GM12878 (cell line): ENCODE data around the gene ZER1. TPM values are rescaled to one million over a fixed set of nuclear protein-coding genes. Genes with fewer than 3 reads are reported as not detected.
A peak's percentile ranks its signal among the peaks of the same experiment; 100 is the strongest.

Source experiments
- ATAC-seq: fragments of 200-7000 bp; cut with Tn5 transposase; 3 replicates; pipeline ENCODE4 v1.9.1; 2020; ENCODE audit warnings: mild to moderate bottlenecking, moderate library complexity
- BruUV-seq: library from RNA; stranded (reverse); fragments of 400-500 nt; replicated peaks from 2 replicates; lab custom pipeline; 2021; lab: Mats Ljungman, UMichigan
- CTCF ChIA-PET: fragments of 300-600 bp; sonication (Branson Sonifier 250); formaldehyde crosslinking; extraction: SDS; loops from one replicate; lab custom pipeline; 2021; ENCODE audit warnings: inconsistent platforms; lab: Yijun Ruan, JAX
- POLR2A ChIA-PET: fragments of 350-600 bp; formaldehyde crosslinking; extraction: SDS; loops from one replicate; lab custom pipeline; 2021; ENCODE audit warnings: inconsistent platforms; lab: Charles Lee
- RAD21 ChIA-PET: fragments of 300-600 bp; sonication (Branson Sonifier 250); formaldehyde crosslinking; loops from one replicate; lab custom pipeline; 2023; ENCODE audit warnings: antibody characterized with exemption; ENCODE audit not compliant: unreplicated experiment; lab: Charles Lee
- SMC1A ChIA-PET: fragments of 300-600 bp; sonication (Branson Sonifier 250); formaldehyde crosslinking; loops from one replicate; lab custom pipeline; 2023; ENCODE audit not compliant: unreplicated experiment, uncharacterized antibody; lab: Charles Lee
- DNase-seq: peaks from one replicate; pipeline ENCODE4 v3.0.0-alpha.2; 2011; ENCODE audit warnings: low read depth, low spot score
- FAIRE-seq: peaks from 3 replicates; lab custom pipeline; 2011; peaks lifted over from hg19 to GRCh38; lab: Jason Lieb, UNC
- H2AFZ ChIP-seq: 2 replicates; pipeline ENCODE4 v1.6.0; 2011; ENCODE audit warnings: low read depth, low read length, control low read depth; ENCODE audit not compliant: control insufficient read depth
- H3K27ac ChIP-seq: 2 replicates; pipeline ENCODE4 v1.5.1; 2011; ENCODE audit warnings: control low read depth; ENCODE audit not compliant: control insufficient read depth, insufficient read depth
- H3K27me3 ChIP-seq, 2 experiments: replicated peaks in 1 of 2; 2 replicates each; pipeline versions ENCODE4 v1.6.0 to v1.6.1; 2011; ENCODE audit warnings: low read length in 1 of 2; ENCODE audit not compliant: control insufficient read depth in 2 of 2, insufficient read depth in 2 of 2
- H3K36me3 ChIP-seq, 2 experiments: 2 replicates each; pipeline ENCODE4 v1.5.1; 2011; ENCODE audit warnings: low read length in 1 of 2; ENCODE audit not compliant: control insufficient read depth in 2 of 2, insufficient read depth in 2 of 2
- H3K4me1 ChIP-seq: 2 replicates; pipeline ENCODE4 v1.6.1; 2011; ENCODE audit warnings: mild to moderate bottlenecking, low read length, moderate library complexity, mixed read lengths; ENCODE audit not compliant: control insufficient read depth, insufficient read depth
- H3K4me2 ChIP-seq: 2 replicates; pipeline ENCODE4 v1.6.0; 2011; ENCODE audit warnings: control low read depth; ENCODE audit not compliant: control insufficient read depth, insufficient read depth
- H3K4me3 ChIP-seq: fragments of 200-600 bp; sonication (generic); 2 replicates; pipeline ENCODE4 v1.5.1; 2016
- H3K79me2 ChIP-seq: 2 replicates; pipeline ENCODE4 v1.6.0; 2011; ENCODE audit warnings: low read length; ENCODE audit not compliant: control insufficient read depth, insufficient read depth
- H3K9ac ChIP-seq: 2 replicates; pipeline ENCODE4 v1.8.0; 2011; ENCODE audit warnings: low read length, control low read depth, mixed read lengths; ENCODE audit not compliant: control insufficient read depth, insufficient read depth
- H3K9me3 ChIP-seq: replicated peaks from 3 replicates; pipeline ENCODE4 v1.5.1; 2011; ENCODE audit warnings: mild to moderate bottlenecking, low read length; ENCODE audit not compliant: control insufficient read depth, insufficient read depth
- H4K20me1 ChIP-seq: 2 replicates; pipeline ENCODE4 v1.6.0; 2011; ENCODE audit not compliant: control insufficient read depth, insufficient read depth
- ATF7 ChIP-seq: fragments of 450-650 bp; IDR thresholded peaks from 2 replicates; pipeline ENCODE4 v1.6.1; 2016; ENCODE audit warnings: low read depth, mild to moderate bottlenecking
- FOS ChIP-seq: IDR thresholded peaks from 3 replicates; pipeline ENCODE4 v1.6.1; 2011; ENCODE audit warnings: borderline replicate concordance; ENCODE audit not compliant: insufficient read length; ENCODE audit errors: extremely low read depth
- NR2C1 ChIP-seq: fragments of 450-650 bp; IDR thresholded peaks from 2 replicates; pipeline ENCODE4 v1.6.1; 2017; ENCODE audit warnings: antibody characterized with exemption, mild to moderate bottlenecking, moderate library complexity
- RAD21 ChIP-seq: IDR thresholded peaks from 2 replicates; pipeline ENCODE4 v1.6.1; 2011; ENCODE audit warnings: mild to moderate bottlenecking, low read depth, low read length, moderate library complexity; ENCODE audit not compliant: insufficient read depth
- RBBP5 ChIP-seq: fragments of 200-600 bp; sonication (generic); conservative IDR thresholded peaks from 2 replicates; pipeline ENCODE4 v1.6.1; 2016
- SMC3 ChIP-seq: IDR thresholded peaks from 2 replicates; pipeline ENCODE4 v1.6.1; 2011; ENCODE audit warnings: low read length, improper control_type of control experiment, borderline replicate concordance
- YY1 ChIP-seq: IDR thresholded peaks from 2 replicates; pipeline ENCODE4 v1.6.1; 2011; ENCODE audit warnings: low read depth, mild to moderate bottlenecking, low read length
- WGBS: methylation state at CpG from one replicate; pipeline ENCODE4 v1.1.6; 2016; ENCODE audit warnings: low lambda C conversion rate; ENCODE audit not compliant: insufficient replicate concordance, insufficient coverage; ENCODE audit errors: missing lambda C conversion rate; 5-methylcytosine and 5-hydroxymethylcytosine counted together
- in situ Hi-C: fragments of 300-500 bp; cut with MboI; formaldehyde crosslinking; loops from 9 replicates; pipeline ENCODE4 v1.14.3; 2018; ENCODE audit warnings: mixed read lengths
- intact Hi-C: fragments of 100-400 bp; cut with micrococcal nuclease; formaldehyde crosslinking; loops from one replicate; pipeline ENCODE4 v1.14.2; 2022; ENCODE audit not compliant: unreplicated experiment
- polyA plus RNA-seq, 11 experiments: library from polyadenylated mRNA; depleted of rRNA in 4 of 11; unstranded in 6 of 11; stranded (reverse) in 5 of 11; fragments of >200 nt; fragmentation: Nextera tagmentation in 4 of 11; fragmentation: Illumina TruSeq in 1 of 11; extraction: Ambion mirVana in 4 of 11; extraction: Trizol in 1 of 11; gene quantifications; 1 replicate in 1 of 11; 2 replicates in 10 of 11; pipeline versions ENCODE4 v1.2.1 to v1.2.3, GENCODE V29; 2011 to 2016; ENCODE audit warnings: inconsistent platforms in 2 of 11, missing spikeins in 2 of 11, low read depth in 1 of 11
- total RNA-seq, 4 experiments: library from RNA; depleted of rRNA in 3 of 4; stranded (reverse); fragments of >200 nt in 3 of 4; fragmentation: Illumina TruSeq in 1 of 4; extraction: Trizol in 1 of 4; gene quantifications; 2 replicates each; pipeline versions ENCODE4 v1.2.1 to v1.2.3, GENCODE V29; 2013 to 2021
- TF ChIP-seq, protein P1 (sequence below), 3 experiments: IDR thresholded peaks in 2 of 3; conservative IDR thresholded peaks in 1 of 3; 2 replicates each; pipeline ENCODE4 v1.5.1; 2011; ENCODE audit warnings: low read depth in 3 of 3, low read length in 3 of 3, mild to moderate bottlenecking in 3 of 3, control low read depth in 2 of 3, moderate library complexity in 2 of 3, inconsistent platforms in 1 of 3, mixed read lengths in 1 of 3; ENCODE audit not compliant: control insufficient read depth in 2 of 3, insufficient read depth in 1 of 3; ENCODE audit errors: extremely low read depth in 1 of 3

Gene ZER1
- total and polyA plus RNA-seq, 10 of the 15 experiments (the other 5 are each of a cell fraction or from before 2014, with no cell fraction given), result 0.32 to 16.9 (median 7.9) TPM

DNA sequence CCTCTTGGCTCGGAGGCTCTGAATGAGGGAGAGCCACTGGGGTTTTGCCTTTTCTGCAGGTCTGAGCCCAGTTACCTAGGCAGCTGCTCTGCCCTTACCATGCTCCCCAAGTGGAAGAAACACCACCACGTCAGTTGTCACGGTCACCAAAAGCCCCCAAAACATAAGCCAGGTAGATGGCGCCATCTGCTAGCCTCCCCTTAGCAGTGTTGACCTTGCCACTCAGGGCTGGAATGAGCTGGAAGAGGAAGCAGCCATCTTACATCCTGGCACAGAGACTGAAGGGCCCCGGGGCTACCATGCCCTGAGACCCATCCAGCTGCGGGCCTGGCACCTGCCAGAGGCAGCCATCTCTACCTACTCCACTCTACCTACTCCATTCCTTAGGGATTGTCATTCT lies 7.4 kb downstream of the ZER1 start:
- DNase-seq (no peak), FAIRE-seq (no peak), ATAC-seq (peak; percentile 78)
- H3K79me2 ChIP-seq, result no peaks in the 10 kb centered on the region
- H2AFZ ChIP-seq, result no peak overlapping the region
- 79% methylated on average over 6 of the region's 6 CpGs for WGBS
- no peak overlapping the region for H3K9ac ChIP-seq
- ChIA-PET POLR2A (interaction anchor here (0.5 to 1.3 kb wide), 5 partner anchors 41 to 274 kb away, joined by 4 to 7 read pairs (median 4); partner anchors contain the start of genes ENDOG and ZDHHC12), SMC1A (interaction anchor here (0.6 to 1.8 kb wide), 3 partner anchors 24 to 54 kb away, joined by 3 to 7 read pairs (median 4); partner anchors contain the start of gene ENDOG), RAD21 (interaction anchor here (0.7 to 2.9 kb wide), 6 partner anchors 24 to 402 kb away, joined by 3 to 11 read pairs (median 4); partner anchors contain the start of genes ENDOG, SPOUT1 and ZDHHC12), CTCF (interaction anchor here (0.7 to 2.0 kb wide), 4 partner anchors 52 to 119 kb away, joined by 3 to 6 read pairs (median 4); partner anchors contain the start of gene ENDOG)
- no peak overlapping the region for H3K27ac ChIP-seq
- no peaks in the 10 kb centered on the region for H3K4me1 ChIP-seq
- no peaks in the 10 kb centered on the region for H3K36me3 ChIP-seq
- H4K20me1 ChIP-seq, result no peaks in the 10 kb centered on the region
- TF ChIP-seq RAD21 (peak; percentile 39; the same call in 1 of the 2 replicates), RBBP5 (no peak), FOS (no peak), SMC3 (peak; percentile 23; the same call in 1 of the 2 replicates), ATF7 (no peak), YY1 (peak; percentile 80), NR2C1 (0 out of 2 replicates have a peak, but pooled peaks have one; percentile 18)
- TF ChIP-seq, protein P1, sequence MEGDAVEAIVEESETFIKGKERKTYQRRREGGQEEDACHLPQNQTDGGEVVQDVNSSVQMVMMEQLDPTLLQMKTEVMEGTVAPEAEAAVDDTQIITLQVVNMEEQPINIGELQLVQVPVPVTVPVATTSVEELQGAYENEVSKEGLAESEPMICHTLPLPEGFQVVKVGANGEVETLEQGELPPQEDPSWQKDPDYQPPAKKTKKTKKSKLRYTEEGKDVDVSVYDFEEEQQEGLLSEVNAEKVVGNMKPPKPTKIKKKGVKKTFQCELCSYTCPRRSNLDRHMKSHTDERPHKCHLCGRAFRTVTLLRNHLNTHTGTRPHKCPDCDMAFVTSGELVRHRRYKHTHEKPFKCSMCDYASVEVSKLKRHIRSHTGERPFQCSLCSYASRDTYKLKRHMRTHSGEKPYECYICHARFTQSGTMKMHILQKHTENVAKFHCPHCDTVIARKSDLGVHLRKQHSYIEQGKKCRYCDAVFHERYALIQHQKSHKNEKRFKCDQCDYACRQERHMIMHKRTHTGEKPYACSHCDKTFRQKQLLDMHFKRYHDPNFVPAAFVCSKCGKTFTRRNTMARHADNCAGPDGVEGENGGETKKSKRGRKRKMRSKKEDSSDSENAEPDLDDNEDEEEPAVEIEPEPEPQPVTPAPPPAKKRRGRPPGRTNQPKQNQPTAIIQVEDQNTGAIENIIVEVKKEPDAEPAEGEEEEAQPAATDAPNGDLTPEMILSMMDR (IDR thresholded peaks at IDR 0.05 in 2 of 3, conservative IDR thresholded peaks at IDR 0.05 in 1 of 3; ENCODE audit: control insufficient read depth in 2 of 3, extremely low read depth in 1 of 3, insufficient read depth in 1 of 3, low read depth in 3 of 3, low read length in 3 of 3), result peak; percentile 9 to 30 (median 12); a peak in 1 of 6 replicates
- H3K9me3 ChIP-seq, result no peaks in the 10 kb centered on the region
- intact Hi-C loops, result no loop called here
- no peaks in the 10 kb centered on the region for H3K27me3 ChIP-seq
- H3K4me2 ChIP-seq, result no peak overlapping the region
- no TSS peak for BruUV-seq
- H3K4me3 ChIP-seq, result no peak overlapping the region
- in situ Hi-C loops, result no loop called here
